Measurements from ENCODE around the gene ALDH1L1.
A peak's percentile ranks its signal among the peaks of the same experiment; 100 is the strongest.

The ALDH1L1 gene

GRCh38 chr3:126180477-126181397 is at the start of gene ALDH1L1:
ALDH1L1 (minus strand) TSS chr3:126180586; CDS start chr3:126160979, 19,607 bp downstream.
- DNase-seq (ENCODE audit: low read depth in 1 of 2, low spot score in 1 of 2), result no peak

GRCh38 chr3:126226374-126226773 is 46.0 kb upstream of the ALDH1L1 start:
- no peak for DNase-seq (ENCODE audit: low read depth in 1 of 2, low spot score in 1 of 2)

- DNase-seq (ENCODE audit: low read depth in 1 of 2, low spot score in 1 of 2), result no peak
Observed at GRCh38 chr3:126216416-126216815, 36.0 kb upstream of the ALDH1L1 start.

- no peak for DNase-seq (ENCODE audit: low read depth in 1 of 2, low spot score in 1 of 2)
Observed at GRCh38 chr3:126213379-126214028, 33.1 kb upstream of the ALDH1L1 start.

GRCh38 chr3:126212620-126213378 is 32.4 kb upstream of the ALDH1L1 start:
- DNase-seq (ENCODE audit: low read depth in 1 of 2, low spot score in 1 of 2), result no peak

GRCh38 chr3:126212250-126212619 is 31.8 kb upstream of the ALDH1L1 start:
- DNase-seq (ENCODE audit: low read depth in 1 of 2, low spot score in 1 of 2), result no peak

- no peak for DNase-seq (ENCODE audit: low read depth in 1 of 2, low spot score in 1 of 2)
Observed at GRCh38 chr3:126211569-126211968, 31.2 kb upstream of the ALDH1L1 start.

GRCh38 chr3:126210606-126211005 is 30.2 kb upstream of the ALDH1L1 start:
- no peak for DNase-seq (ENCODE audit: low read depth in 1 of 2, low spot score in 1 of 2)

- no peak for DNase-seq (ENCODE audit: low read depth in 1 of 2, low spot score in 1 of 2)
Observed at GRCh38 chr3:126209741-126210140, 29.4 kb upstream of the ALDH1L1 start.

- DNase-seq (ENCODE audit: low read depth in 1 of 2, low spot score in 1 of 2), result no peak
Observed at GRCh38 chr3:126208606-126209256, 28.3 kb upstream of the ALDH1L1 start.

- DNase-seq (ENCODE audit: low read depth in 1 of 2, low spot score in 1 of 2), result no peak
Observed at GRCh38 chr3:126208182-126208581, 27.8 kb upstream of the ALDH1L1 start.

- DNase-seq (ENCODE audit: low read depth in 1 of 2, low spot score in 1 of 2), result no peak
Observed at GRCh38 chr3:126207166-126207565, 26.8 kb upstream of the ALDH1L1 start.

- no peak for DNase-seq (ENCODE audit: low read depth in 1 of 2, low spot score in 1 of 2)
Observed at GRCh38 chr3:126205717-126206655, 25.6 kb upstream of the ALDH1L1 start.

- no peak for DNase-seq (ENCODE audit: low read depth in 1 of 2, low spot score in 1 of 2)
Observed at GRCh38 chr3:126202680-126203079, 22.3 kb upstream of the ALDH1L1 start.

- DNase-seq (ENCODE audit: low read depth in 1 of 2, low spot score in 1 of 2), result no peak
Observed at GRCh38 chr3:126202276-126202675, 21.9 kb upstream of the ALDH1L1 start.

- DNase-seq (ENCODE audit: low read depth in 1 of 2, low spot score in 1 of 2), result no peak
Observed at GRCh38 chr3:126201168-126201567, 20.8 kb upstream of the ALDH1L1 start.

GRCh38 chr3:126200534-126200933 is 20.1 kb upstream of the ALDH1L1 start:
- no peak for DNase-seq (ENCODE audit: low read depth in 1 of 2, low spot score in 1 of 2)

- DNase-seq (ENCODE audit: low read depth in 1 of 2, low spot score in 1 of 2), result no peak
Observed at GRCh38 chr3:126199256-126199655, 18.9 kb upstream of the ALDH1L1 start.

GRCh38 chr3:126197854-126198584 is 17.6 kb upstream of the ALDH1L1 start:
- peak in 1 of 2 donors; percentile 12 for DNase-seq (ENCODE audit: low read depth in 1 of 2, low spot score in 1 of 2)

Measured in stimulated activated CD4-positive, alpha-beta T cell treated with anti-CD3 and anti-CD28 coated beads, Interleukin-15, amount 100 ng/mL, for 1 hour (primary cell).